ENCODE measurements around the gene TWNK. TPM values are rescaled to one million over a fixed set of nuclear protein-coding genes. Genes with fewer than 3 reads are reported as not detected.

The TWNK gene
- total RNA-seq, 2 donors from 2014 or later, result 4.6 to 11.4 TPM

DNA sequence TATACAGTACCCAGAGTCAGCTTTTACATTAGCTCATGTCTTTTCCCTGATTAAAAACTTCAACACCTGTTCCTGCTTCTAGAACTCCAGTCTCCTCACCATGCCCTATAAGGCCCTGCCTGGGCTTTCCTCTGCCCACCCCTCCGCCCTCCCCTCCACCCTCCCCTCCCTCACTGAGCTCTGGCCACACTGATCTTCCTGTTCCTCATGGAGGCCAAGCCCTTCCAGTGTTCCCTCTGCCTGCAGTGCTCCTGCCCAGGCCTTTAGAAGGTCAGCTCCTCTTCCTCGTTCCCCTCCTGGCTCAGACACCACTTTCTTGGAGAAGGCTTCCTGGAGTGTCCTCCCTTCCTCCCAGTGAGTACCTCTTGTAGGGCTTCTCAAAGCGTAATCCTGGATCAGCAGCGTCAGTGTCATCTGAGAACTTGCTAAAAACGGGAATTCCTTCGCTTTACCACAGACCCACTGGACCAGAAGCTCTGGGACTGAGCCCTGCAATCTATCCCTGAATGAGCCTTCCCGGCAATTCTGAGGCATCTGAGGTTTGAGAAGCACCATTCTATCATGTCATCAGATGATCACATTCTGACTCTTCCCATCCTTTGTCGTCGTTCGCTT lies 39.9 kb downstream of the TWNK start:
- Histone ChIP-seq H3K9me3 (no peaks in the 10 kb centered on the region), H3K27ac (no peak overlapping the region)
- intact Hi-C loops (cut with DNase I), result no loop called here

DNA sequence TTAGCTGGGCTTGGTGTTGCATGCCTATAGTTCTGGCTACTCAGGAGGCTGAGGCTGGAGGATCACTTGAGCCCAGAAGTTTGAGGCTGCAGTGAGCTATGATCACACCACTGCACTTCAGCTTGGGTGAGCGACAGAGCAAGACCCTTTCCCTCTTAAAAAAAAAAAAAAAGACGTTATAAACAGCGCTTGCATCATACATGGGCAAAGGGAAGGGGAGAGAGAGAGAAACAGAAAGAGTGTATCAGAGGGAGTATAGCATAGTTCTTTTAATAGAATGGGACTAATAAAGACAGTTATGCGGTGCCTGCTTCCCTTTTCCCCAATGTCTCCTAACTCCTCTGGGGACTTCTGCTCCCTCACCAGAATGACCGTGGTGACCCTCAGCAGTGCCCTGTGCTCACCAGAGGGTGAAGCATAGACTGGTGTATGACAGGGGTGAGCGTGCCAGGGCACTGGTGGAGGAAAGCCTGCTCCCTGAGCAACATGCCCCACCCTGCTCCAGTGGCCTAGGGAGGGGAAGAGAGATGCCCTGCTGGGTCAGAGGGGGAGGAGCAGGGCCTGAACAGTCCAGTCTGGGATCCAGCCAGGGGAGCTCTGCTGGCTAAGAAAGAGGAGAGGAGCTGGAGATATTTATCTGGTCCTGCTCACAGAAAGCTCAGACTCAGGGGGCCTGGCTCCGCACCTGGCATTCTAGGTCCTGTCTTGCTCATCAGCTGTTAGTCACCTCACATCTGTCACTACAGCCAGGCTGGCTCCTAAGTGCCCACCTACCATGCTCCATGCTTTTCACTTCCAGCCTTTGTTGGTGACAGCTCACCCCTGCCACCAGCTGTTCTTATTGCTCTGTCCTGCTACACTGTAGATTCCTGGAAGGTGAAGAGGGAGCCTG lies 41.3 kb downstream of the TWNK start:
- Histone ChIP-seq H3K36me3 (no peaks in the 10 kb centered on the region), H3K9ac (ENCODE audit: low read depth in 2 of 2, low read length in 2 of 2) (no peak overlapping the region), H3K4me3 (no peak overlapping the region), H3K27ac (no peak overlapping the region), H3K4me1 (peaks cover 8% of the 10 kb centered on the region), H3K27me3 (no peaks in the 10 kb centered on the region), H3K9me3 (no peaks in the 10 kb centered on the region)
- DNase-seq, result no peak
- intact Hi-C loops (cut with DNase I), result no loop called here
- TF ChIP-seq, protein P1, sequence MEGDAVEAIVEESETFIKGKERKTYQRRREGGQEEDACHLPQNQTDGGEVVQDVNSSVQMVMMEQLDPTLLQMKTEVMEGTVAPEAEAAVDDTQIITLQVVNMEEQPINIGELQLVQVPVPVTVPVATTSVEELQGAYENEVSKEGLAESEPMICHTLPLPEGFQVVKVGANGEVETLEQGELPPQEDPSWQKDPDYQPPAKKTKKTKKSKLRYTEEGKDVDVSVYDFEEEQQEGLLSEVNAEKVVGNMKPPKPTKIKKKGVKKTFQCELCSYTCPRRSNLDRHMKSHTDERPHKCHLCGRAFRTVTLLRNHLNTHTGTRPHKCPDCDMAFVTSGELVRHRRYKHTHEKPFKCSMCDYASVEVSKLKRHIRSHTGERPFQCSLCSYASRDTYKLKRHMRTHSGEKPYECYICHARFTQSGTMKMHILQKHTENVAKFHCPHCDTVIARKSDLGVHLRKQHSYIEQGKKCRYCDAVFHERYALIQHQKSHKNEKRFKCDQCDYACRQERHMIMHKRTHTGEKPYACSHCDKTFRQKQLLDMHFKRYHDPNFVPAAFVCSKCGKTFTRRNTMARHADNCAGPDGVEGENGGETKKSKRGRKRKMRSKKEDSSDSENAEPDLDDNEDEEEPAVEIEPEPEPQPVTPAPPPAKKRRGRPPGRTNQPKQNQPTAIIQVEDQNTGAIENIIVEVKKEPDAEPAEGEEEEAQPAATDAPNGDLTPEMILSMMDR (IDR thresholded peaks at IDR 0.05), result no peak

More for the DNA sequence above, 39.9 kb downstream of the TWNK start:
- no peak overlapping the region for H3K9ac ChIP-seq (ENCODE audit: low read depth in 2 of 2, low read length in 2 of 2)
- H3K27me3 ChIP-seq, result no peaks in the 10 kb centered on the region
- no peaks in the 10 kb centered on the region for H3K36me3 ChIP-seq
- no peak for DNase-seq
- H3K4me1 ChIP-seq, result peaks cover 4% of the 10 kb centered on the region
- no peak overlapping the region for H3K4me3 ChIP-seq
- TF ChIP-seq, protein P1 (IDR thresholded peaks at IDR 0.05), result no peak

DNA sequence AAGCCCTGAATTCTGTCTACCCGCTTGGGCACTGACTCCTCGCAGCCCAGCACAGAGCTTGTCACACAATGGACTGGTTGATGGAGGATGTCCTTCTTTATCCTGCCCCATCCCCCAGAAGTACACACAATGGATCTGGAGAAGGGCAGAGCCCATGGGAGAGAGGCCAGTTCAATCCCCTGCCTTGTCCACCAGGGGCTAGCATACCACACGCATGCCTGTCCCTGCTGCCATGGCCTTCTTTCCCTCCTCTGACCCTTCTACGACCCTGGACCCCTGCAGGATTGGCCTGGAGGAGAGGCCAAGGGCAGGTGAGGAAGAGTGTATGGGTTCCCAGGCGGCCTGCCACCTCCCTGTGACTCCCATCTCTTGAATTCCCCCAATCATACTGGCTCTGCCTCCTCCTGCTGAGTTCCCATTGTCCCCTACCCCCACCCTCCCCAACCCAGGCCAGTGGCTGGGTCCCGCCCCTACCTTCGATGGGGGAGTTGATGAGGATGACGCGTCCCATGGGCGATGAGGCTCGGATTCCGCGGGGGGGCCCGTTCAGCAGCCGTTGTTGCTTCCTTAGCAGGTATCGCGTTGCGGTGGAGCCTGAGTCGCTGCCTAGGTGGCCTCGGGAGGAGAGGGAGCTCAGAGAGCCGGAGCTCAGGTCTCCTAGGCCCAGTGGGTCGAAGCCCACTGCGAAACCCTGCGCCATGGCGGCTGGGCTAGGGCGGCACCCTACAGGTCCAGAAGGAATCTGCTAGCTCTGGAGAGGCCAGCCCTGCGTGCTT lies 42.4 kb downstream of the TWNK start:
- no peak for DNase-seq
- TF ChIP-seq, protein P1 (IDR thresholded peaks at IDR 0.05), result no peak

DNA sequence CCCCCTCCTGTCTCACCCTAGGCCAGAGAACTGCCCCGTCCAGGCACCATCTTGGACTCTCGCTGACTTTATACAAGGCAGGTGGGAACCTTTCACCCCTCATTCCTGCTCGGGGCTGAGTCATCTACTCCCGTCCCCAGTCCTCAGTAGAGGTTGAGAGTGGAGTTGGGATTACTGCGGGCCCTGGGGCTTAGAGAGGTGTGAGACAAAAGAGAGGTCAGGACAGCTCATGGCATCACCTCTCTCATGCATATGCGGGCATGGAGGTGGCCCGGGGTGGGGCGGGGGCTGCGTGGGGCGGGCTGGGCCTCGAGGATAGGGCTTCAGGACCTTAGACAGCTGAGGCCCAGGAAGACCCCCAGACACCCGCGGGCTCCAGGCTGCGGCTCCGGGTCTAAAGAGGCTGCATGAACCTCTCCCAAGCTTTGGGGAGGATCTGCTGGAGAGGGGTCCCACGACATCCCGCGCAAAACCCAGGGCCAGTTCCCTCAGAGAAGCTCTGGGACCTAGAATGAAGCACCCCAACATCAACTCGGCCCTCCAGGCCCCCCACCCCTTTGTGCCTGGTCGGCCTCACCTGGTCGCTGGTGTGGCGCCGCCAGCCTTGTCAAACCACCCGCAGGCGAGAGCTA lies 43.3 kb downstream of the TWNK start:
- TF ChIP-seq, protein P1 (IDR thresholded peaks at IDR 0.05), result no peak
- H3K4me3 ChIP-seq, result peak overlapping the region; percentile 76
- intact Hi-C loops (cut with DNase I), result no loop called here
- no peaks in the 10 kb centered on the region for H3K36me3 ChIP-seq
- no peaks in the 10 kb centered on the region for H3K9me3 ChIP-seq
- H3K4me1 ChIP-seq, result peaks cover 8% of the 10 kb centered on the region
- peak overlapping the region; percentile 90 for H3K27ac ChIP-seq
- no peaks in the 10 kb centered on the region for H3K27me3 ChIP-seq
- peak overlapping the region in 1 of 2 donors; percentile 85 for H3K9ac ChIP-seq (ENCODE audit: low read depth in 2 of 2, low read length in 2 of 2)
- no peak for DNase-seq

More for the DNA sequence above, 42.4 kb downstream of the TWNK start:
- H3K9ac ChIP-seq (ENCODE audit: low read depth in 2 of 2, low read length in 2 of 2), result no peak overlapping the region
- peaks cover 8% of the 10 kb centered on the region for H3K4me1 ChIP-seq
- intact Hi-C loops (cut with DNase I), result no loop called here
- no peak overlapping the region for H3K27ac ChIP-seq
- no peaks in the 10 kb centered on the region for H3K9me3 ChIP-seq
- H3K4me3 ChIP-seq, result no peak overlapping the region
- no peaks in the 10 kb centered on the region for H3K27me3 ChIP-seq
- H3K36me3 ChIP-seq, result no peaks in the 10 kb centered on the region

All from colonic mucosa (tissue), 4 donors.